ENCODE measurements around the gene THOP1. TPM values are rescaled to one million over a fixed set of nuclear protein-coding genes. Genes with fewer than 3 reads are reported as not detected.

THOP1 gene
- total and polyA plus RNA-seq, 12 donors: 23.1 to 138 (median 46.2) TPM

- Histone ChIP-seq H3K27ac (no peak overlapping the region), H3K4me1 (replicated peaks in 1 of 2) (peaks cover 0 to 6% of the 10 kb centered on the region in 2 donors), H3K9me3 (replicated peaks in 1 of 3) (no peaks in the 10 kb centered on the region), H3K27me3 (no peaks in the 10 kb centered on the region), H3K4me3 (no peak overlapping the region), H3K36me3 (replicated peaks in 1 of 2) (peaks cover 0 to 25% of the 10 kb centered on the region in 2 donors)
- TF ChIP-seq, protein P1, sequence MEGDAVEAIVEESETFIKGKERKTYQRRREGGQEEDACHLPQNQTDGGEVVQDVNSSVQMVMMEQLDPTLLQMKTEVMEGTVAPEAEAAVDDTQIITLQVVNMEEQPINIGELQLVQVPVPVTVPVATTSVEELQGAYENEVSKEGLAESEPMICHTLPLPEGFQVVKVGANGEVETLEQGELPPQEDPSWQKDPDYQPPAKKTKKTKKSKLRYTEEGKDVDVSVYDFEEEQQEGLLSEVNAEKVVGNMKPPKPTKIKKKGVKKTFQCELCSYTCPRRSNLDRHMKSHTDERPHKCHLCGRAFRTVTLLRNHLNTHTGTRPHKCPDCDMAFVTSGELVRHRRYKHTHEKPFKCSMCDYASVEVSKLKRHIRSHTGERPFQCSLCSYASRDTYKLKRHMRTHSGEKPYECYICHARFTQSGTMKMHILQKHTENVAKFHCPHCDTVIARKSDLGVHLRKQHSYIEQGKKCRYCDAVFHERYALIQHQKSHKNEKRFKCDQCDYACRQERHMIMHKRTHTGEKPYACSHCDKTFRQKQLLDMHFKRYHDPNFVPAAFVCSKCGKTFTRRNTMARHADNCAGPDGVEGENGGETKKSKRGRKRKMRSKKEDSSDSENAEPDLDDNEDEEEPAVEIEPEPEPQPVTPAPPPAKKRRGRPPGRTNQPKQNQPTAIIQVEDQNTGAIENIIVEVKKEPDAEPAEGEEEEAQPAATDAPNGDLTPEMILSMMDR (IDR thresholded peaks at IDR 0.05): no peak
- no peak for TF ChIP-seq POLR2A (IDR thresholded peaks at IDR 0.05)
- no peak for DNase-seq
- WGBS, 4 donors: 96 to 99% (median 98%) methylated on average over 14 to 20 of the region's 20 CpGs
- intact Hi-C loops (cut with DNase I): no loop called here
These were observed 26.0 kb downstream of the THOP1 start for GRCh38 chr19:2811221-2811722.

DNA sequence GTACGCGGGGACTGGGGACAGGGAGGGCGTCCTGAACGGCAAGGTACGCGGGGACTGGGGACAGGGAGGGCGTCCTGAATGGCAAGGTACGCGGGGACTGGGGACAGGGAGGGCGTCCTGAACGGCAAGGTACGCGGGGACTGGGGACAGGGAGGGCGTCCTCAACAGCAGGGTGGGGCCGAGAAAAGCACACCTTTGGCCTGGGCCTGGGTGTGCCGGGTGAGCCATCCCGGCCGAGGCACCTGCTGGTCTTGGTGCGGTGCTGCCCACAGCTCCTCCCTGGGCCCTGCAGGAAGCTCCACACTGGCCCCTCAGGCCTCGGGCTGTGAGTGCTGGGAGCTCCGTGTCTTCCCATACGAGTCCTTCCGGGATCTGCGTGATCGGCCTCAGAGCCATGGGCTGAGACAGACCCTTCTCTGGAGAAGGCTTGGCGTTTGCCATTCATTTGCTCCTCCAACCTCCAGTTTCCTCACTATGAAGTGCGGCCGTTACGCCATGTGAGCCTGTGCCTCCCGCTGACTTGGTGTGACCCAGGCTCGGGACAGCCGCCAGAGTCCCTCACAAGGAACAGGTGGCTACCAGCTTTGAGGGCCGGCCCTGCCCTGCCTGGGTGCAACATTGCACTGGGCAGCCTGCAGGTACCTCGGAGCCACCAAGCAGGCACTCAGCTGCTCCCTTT is 26.6 kb downstream of the THOP1 start:
- TF ChIP-seq, protein P1 (IDR thresholded peaks at IDR 0.05): no peak
- no peak for TF ChIP-seq POLR2A (IDR thresholded peaks at IDR 0.05)
- DNase-seq: no peak
- H3K4me3 ChIP-seq: no peak overlapping the region
- 89 to 96% (median 95%) methylated on average over 26 to 34 of the region's 34 CpGs for WGBS, 4 donors
- no peaks in the 10 kb centered on the region for H3K9me3 ChIP-seq (replicated peaks in 1 of 3)
- peaks cover 0 to 22% of the 10 kb centered on the region in 2 donors for H3K36me3 ChIP-seq (replicated peaks in 1 of 2)
- intact Hi-C loops (cut with DNase I): no loop called here
- H3K4me1 ChIP-seq (replicated peaks in 1 of 2): peaks cover 0 to 6% of the 10 kb centered on the region in 2 donors
- H3K27me3 ChIP-seq: no peaks in the 10 kb centered on the region
- no peak overlapping the region for H3K27ac ChIP-seq

- H3K27me3 ChIP-seq: no peaks in the 10 kb centered on the region
- intact Hi-C loops (cut with DNase I): no loop called here
- DNase-seq: no peak
- H3K9me3 ChIP-seq (replicated peaks in 1 of 3): no peaks in the 10 kb centered on the region
- TF ChIP-seq POLR2A (IDR thresholded peaks at IDR 0.05): no peak
- TF ChIP-seq, protein P1 (IDR thresholded peaks at IDR 0.05): no peak
- no peak overlapping the region for H3K4me3 ChIP-seq
- no peak overlapping the region for H3K27ac ChIP-seq
- H3K4me1 ChIP-seq (replicated peaks in 1 of 2): peaks cover 0 to 6% of the 10 kb centered on the region in 2 donors
- WGBS, 4 donors: 80 to 97% (median 95%) methylated on average over 1 to 37 of the region's 37 CpGs
- H3K36me3 ChIP-seq (replicated peaks in 1 of 2): peaks cover 0 to 15% of the 10 kb centered on the region in 2 donors
These were observed 27.3 kb downstream of the THOP1 start for GRCh38 chr19:2812414-2813234.

Data from adrenal gland (tissue), 12 donors.